Measurements from ENCODE around the gene KLK13. TPM values are rescaled to one million over a fixed set of nuclear protein-coding genes. Genes with fewer than 3 reads are reported as not detected.

Gene KLK13
- total and polyA plus RNA-seq, 8 donors = 0.16 to 1.8 (median 0.32) TPM

DNA sequence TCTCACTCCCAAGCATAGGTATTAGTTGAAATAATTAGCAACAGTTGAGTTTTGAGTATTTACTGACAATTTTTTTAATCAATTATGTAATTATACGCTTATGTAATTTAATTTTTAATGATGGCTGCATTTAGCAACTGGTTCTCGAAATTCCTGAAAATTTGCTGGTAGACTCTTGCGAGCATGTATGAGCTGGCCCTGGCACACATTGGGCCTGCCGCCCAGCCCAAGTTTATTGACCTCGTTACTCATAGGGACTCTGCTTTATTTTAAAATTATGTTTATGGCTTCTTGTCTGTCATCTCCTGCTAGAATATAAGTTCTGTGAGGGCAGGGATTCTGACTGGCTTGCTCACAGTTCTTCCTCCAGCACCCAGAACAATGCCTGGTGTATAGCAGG lies 11.1 kb upstream of the KLK13 start:
- DNase-seq = no peak
- no peak overlapping the region for H3K4me3 ChIP-seq
- intact Hi-C loops (cut with DNase I) = no loop called here
- H3K4me1 ChIP-seq = no peaks in the 10 kb centered on the region
- peaks cover 0 to 12% of the 10 kb centered on the region in 2 donors for H3K27me3 ChIP-seq
- ATAC-seq = no peak
- peaks cover 0 to 8% of the 10 kb centered on the region in 2 donors for H3K9me3 ChIP-seq
- no peaks in the 10 kb centered on the region for H3K36me3 ChIP-seq
- no peak overlapping the region for H3K27ac ChIP-seq
- TF ChIP-seq, protein P1, sequence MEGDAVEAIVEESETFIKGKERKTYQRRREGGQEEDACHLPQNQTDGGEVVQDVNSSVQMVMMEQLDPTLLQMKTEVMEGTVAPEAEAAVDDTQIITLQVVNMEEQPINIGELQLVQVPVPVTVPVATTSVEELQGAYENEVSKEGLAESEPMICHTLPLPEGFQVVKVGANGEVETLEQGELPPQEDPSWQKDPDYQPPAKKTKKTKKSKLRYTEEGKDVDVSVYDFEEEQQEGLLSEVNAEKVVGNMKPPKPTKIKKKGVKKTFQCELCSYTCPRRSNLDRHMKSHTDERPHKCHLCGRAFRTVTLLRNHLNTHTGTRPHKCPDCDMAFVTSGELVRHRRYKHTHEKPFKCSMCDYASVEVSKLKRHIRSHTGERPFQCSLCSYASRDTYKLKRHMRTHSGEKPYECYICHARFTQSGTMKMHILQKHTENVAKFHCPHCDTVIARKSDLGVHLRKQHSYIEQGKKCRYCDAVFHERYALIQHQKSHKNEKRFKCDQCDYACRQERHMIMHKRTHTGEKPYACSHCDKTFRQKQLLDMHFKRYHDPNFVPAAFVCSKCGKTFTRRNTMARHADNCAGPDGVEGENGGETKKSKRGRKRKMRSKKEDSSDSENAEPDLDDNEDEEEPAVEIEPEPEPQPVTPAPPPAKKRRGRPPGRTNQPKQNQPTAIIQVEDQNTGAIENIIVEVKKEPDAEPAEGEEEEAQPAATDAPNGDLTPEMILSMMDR (IDR thresholded peaks at IDR 0.05) = no peak

- no peak overlapping the region for H3K27ac ChIP-seq
- intact Hi-C loops (cut with DNase I) = no loop called here
- H3K9me3 ChIP-seq = peaks cover 0 to 8% of the 10 kb centered on the region in 2 donors
- no peak overlapping the region for H3K4me3 ChIP-seq
- ATAC-seq = no peak
- no peak for DNase-seq
- TF ChIP-seq, protein P1 (IDR thresholded peaks at IDR 0.05) = no peak
- H3K4me1 ChIP-seq = no peaks in the 10 kb centered on the region
- no peaks in the 10 kb centered on the region for H3K36me3 ChIP-seq
- peaks cover 0 to 27% of the 10 kb centered on the region in 2 donors for H3K27me3 ChIP-seq
These were observed 6.2 kb upstream of the KLK13 start for GRCh38 chr19:51071095-51071405.

DNA sequence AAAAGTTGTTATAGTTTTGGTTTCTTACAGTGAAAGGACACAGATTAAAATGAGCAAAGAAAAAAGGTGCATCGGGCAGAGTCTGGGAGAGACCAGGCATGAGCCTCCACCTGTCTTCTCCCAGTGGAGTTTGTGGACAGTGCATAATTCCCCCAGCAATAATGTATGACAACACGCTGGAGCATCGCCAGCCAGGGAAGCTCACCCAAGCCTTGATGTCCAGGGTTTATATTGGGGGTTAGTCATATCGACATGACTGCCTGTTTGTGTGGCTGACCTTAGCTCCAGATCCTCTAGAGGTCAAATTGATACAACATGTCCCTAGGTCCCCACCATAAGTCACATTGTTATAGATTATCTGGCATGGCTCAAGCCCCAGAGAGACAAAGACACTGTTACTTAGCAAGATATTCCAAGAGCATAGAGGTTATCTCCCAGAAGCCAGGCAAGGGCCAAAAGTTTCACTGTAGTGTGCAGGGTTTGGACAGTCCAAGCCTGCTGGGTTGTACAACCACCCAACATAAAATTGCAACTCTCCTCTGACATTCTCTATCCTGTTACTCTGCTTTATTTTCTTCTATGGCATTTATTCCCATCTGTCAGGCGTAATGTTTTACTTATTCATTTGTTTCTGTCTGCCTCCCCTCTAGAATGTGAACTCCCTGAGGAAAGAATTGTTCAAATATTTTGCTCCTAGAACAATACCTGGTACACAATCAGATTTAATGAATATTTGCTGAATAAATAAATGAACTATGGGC lies 5.6 kb upstream of the KLK13 start:
- no peak for ATAC-seq
- Histone ChIP-seq H3K36me3 (no peaks in the 10 kb centered on the region), H3K9me3 (peaks cover 0 to 8% of the 10 kb centered on the region in 2 donors), H3K4me1 (no peaks in the 10 kb centered on the region), H3K27me3 (peaks cover 0 to 28% of the 10 kb centered on the region in 2 donors), H3K4me3 (no peak overlapping the region), H3K27ac (no peak overlapping the region)
- intact Hi-C loops (cut with DNase I) = no loop called here
- DNase-seq = no peak
- TF ChIP-seq, protein P1 (IDR thresholded peaks at IDR 0.05) = no peak

GRCh38 chr19:51066393-51067186 lies 1.7 kb upstream of the KLK13 start:
- ATAC-seq (no peak), DNase-seq (no peak)
- intact Hi-C loops (cut with DNase I) = no loop called here

More at GRCh38 chr19:51066393-51067186, 1.7 kb upstream of the KLK13 start:
- Histone ChIP-seq H3K4me3 (no peak overlapping the region), H3K27me3 (peaks cover 3 to 67% of the 10 kb centered on the region in 2 donors), H3K4me1 (no peaks in the 10 kb centered on the region), H3K27ac (no peak overlapping the region), H3K9me3 (no peaks in the 10 kb centered on the region), H3K36me3 (no peaks in the 10 kb centered on the region)
- TF ChIP-seq, protein P1 (IDR thresholded peaks at IDR 0.05) = no peak
